ENCODE results near the gene TSPAN31.

DNA sequence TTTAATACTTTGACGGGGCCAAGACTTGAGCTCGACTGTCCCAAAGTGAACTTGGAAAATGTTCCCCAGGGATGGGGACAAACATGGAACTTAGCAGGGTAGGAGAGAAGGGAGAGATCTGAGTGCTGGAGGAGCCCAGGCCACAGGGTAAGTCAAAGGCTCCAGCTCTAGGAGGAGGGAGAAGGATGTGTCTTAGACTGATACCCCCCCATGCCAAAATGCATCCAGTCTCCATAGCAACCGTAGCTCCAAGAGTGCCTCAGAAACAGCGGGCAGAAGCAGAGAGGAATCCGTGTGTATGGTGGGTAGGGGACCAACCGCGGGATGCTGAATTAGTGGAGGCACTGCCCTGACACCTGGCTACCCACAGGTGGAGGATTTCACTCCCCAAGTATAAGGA is 5.5 kb upstream of the TSPAN31 start:
- TF ChIP-seq, protein P1, sequence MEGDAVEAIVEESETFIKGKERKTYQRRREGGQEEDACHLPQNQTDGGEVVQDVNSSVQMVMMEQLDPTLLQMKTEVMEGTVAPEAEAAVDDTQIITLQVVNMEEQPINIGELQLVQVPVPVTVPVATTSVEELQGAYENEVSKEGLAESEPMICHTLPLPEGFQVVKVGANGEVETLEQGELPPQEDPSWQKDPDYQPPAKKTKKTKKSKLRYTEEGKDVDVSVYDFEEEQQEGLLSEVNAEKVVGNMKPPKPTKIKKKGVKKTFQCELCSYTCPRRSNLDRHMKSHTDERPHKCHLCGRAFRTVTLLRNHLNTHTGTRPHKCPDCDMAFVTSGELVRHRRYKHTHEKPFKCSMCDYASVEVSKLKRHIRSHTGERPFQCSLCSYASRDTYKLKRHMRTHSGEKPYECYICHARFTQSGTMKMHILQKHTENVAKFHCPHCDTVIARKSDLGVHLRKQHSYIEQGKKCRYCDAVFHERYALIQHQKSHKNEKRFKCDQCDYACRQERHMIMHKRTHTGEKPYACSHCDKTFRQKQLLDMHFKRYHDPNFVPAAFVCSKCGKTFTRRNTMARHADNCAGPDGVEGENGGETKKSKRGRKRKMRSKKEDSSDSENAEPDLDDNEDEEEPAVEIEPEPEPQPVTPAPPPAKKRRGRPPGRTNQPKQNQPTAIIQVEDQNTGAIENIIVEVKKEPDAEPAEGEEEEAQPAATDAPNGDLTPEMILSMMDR (IDR thresholded peaks at IDR 0.05; ENCODE audit: low read depth, low read length, poor library complexity, severe bottlenecking) = no peak
- no peak for TF ChIP-seq EZH2phosphoT487 (IDR thresholded peaks at IDR 0.05; ENCODE audit: borderline replicate concordance, low read length)

Measured in DOHH2 (cell line).